AG10803 (cell line): Measurements from ENCODE around the gene PCK2.

Experiments
- DNase-seq: peaks from one replicate; pipeline ENCODE4 v3.0.0; 2010; ENCODE audit warnings: low read depth
- H3K4me3 ChIP-seq: 2 replicates; pipeline ENCODE4 v1.5.1; 2011; ENCODE audit warnings: mild to moderate bottlenecking, low read length, control low read depth
- CTCF ChIP-seq: conservative IDR thresholded peaks from 2 replicates; pipeline ENCODE4 v1.5.1; 2011; ENCODE audit warnings: mild to moderate bottlenecking, low read length, control low read depth, inconsistent platforms

The PCK2 gene

GRCh38 chr14:24085215-24085614, 8.9 kb upstream of the PCK2 start:
- TF ChIP-seq CTCF, result no peak
- H3K4me3 ChIP-seq, result no peak overlapping the region
- no peak for DNase-seq

- no peak for DNase-seq
- TF ChIP-seq CTCF, result no peak
- no peak overlapping the region for H3K4me3 ChIP-seq
Observed at GRCh38 chr14:24086193-24086955, 7.7 kb upstream of the PCK2 start.

GRCh38 chr14:24087004-24087403, 7.1 kb upstream of the PCK2 start:
- H3K4me3 ChIP-seq, result no peak overlapping the region
- DNase-seq, result no peak

GRCh38 chr14:24088095-24088494, 6.0 kb upstream of the PCK2 start:
- DNase-seq, result no peak

More at GRCh38 chr14:24087004-24087403, 7.1 kb upstream of the PCK2 start:
- TF ChIP-seq CTCF, result no peak

GRCh38 chr14:24089890-24090289, 4.2 kb upstream of the PCK2 start:
- H3K4me3 ChIP-seq, result no peak overlapping the region
- TF ChIP-seq CTCF, result no peak
- no peak for DNase-seq

More at GRCh38 chr14:24088095-24088494, 6.0 kb upstream of the PCK2 start:
- TF ChIP-seq CTCF, result no peak
- no peak overlapping the region for H3K4me3 ChIP-seq

GRCh38 chr14:24092110-24092504, 2.0 kb upstream of the PCK2 start:
- no peak for DNase-seq
- TF ChIP-seq CTCF, result no peak
- H3K4me3 ChIP-seq, result no peak overlapping the region

- no peak overlapping the region for H3K4me3 ChIP-seq
- DNase-seq, result peak; percentile 42
Observed at GRCh38 chr14:24092505-24093206, 1.5 kb upstream of the PCK2 start.

More at GRCh38 chr14:24092505-24093206, 1.5 kb upstream of the PCK2 start:
- no peak for TF ChIP-seq CTCF
